Hematopoietic multipotent progenitor cell (in vitro differentiated cells): ENCODE data around the gene RGP1. TPM values are rescaled to one million over a fixed set of nuclear protein-coding genes. Genes with fewer than 3 reads are reported as not detected.

Experiments
- DNase-seq, 3 donors: peaks; one replicate each; pipeline ENCODE4 v3.0.0-alpha.2; 2011 to 2015; ENCODE audit warnings: low read depth in 2 of 3, low spot score in 2 of 3
- small RNA-seq: library from RNA; depleted of rRNA; stranded (forward); fragments of <200 nt; gene quantifications from one replicate; pipeline ENCODE3, GENCODE V24; 2012
- total RNA-seq: library from RNA; depleted of rRNA; stranded (reverse); fragments of >200 nt; gene quantifications from one replicate; pipeline ENCODE4 v1.2.3, GENCODE V29; 2012

The RGP1 gene
- total RNA-seq, 1 donor, result 16.7 TPM

- DNase-seq, result peak in 1 of 3 donors; percentile 18
Observed at GRCh38 chr9:35798658-35799374, 49.7 kb downstream of the RGP1 start.

DNA sequence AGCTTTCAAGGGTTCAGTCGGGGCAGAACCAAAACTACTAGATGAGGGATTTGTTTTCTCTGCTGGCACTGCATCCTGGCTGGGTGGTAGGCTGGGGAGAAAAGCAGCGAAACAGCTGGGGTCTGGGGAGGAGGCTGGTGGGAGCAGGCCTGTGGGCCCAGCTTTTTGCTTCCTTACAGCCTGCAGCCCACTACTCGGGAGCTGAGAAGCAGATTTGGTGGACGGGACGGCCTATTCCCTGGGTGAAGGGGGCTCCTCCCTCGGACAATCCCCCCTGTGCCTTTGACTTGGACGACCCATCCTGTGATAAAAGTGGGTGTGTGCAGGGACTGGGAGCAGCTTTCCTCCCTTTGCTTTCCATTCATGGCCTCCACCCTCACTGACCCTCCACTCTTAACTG is 51.4 kb downstream of the RGP1 start:
- DNase-seq, result no peak

- no peak for DNase-seq
Observed at GRCh38 chr9:35801328-35802128, 52.4 kb downstream of the RGP1 start.

DNA sequence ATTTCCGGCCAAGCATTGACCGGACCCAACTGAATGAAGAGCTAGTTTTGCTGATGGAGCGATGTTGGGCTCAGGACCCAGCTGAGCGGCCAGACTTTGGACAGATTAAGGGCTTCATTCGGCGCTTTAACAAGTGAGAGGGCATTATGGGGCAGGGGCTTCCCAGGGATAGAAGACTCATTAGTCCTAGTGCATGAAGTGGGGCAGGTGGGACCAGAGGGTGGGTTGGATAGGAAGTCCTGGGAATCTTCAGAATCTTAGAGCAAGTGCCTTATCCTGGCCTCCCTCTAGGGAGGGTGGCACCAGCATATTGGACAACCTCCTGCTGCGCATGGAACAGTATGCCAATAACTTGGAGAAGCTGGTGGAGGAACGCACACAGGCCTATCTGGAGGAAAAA is 57.0 kb downstream of the RGP1 start:
- no peak for DNase-seq

Small RNA genes lying within 50 kb of the gene (small RNA-seq; reads per million reads assigned to genes)
- gene MIR6853, result not detected

Other genes with a start within 250 kb of the RGP1 start
- gene TESK1, start 144.0 kb upstream of the RGP1 start, total RNA-seq, result 13.2 TPM
- gene CD72, start 130.9 kb upstream of the RGP1 start, total RNA-seq, result 6.7 TPM
- gene SIT1, start 98.4 kb upstream of the RGP1 start, total RNA-seq, result 0.54 TPM
- 38,740 TPM for gene RMRP, start 91.3 kb upstream of the RGP1 start, total RNA-seq
- 5.7 TPM for gene CCDC107, start 91.0 kb upstream of the RGP1 start, total RNA-seq
- gene ARHGEF39, start 84.1 kb upstream of the RGP1 start, total RNA-seq, result 1.3 TPM
- 0.81 TPM for gene CA9, start 75.4 kb upstream of the RGP1 start, total RNA-seq
- 5.7 TPM for gene TPM2, start 59.4 kb upstream of the RGP1 start, total RNA-seq
- 414 TPM for gene TLN1, start 17.1 kb upstream of the RGP1 start, total RNA-seq
- 25.0 TPM for gene CREB3, start 16.6 kb upstream of the RGP1 start, total RNA-seq
- gene GBA2, start 59 bp upstream of the RGP1 start, total RNA-seq, result 41.5 TPM
- gene MSMP, start 5.0 kb downstream of the RGP1 start, total RNA-seq, result 2.4 TPM
- gene NPR2, start 42.3 kb downstream of the RGP1 start, total RNA-seq, result 1.6 TPM
- 3.2 TPM for gene SPAG8, start 63.0 kb downstream of the RGP1 start, total RNA-seq
- 22.6 TPM for gene HINT2, start 65.8 kb downstream of the RGP1 start, total RNA-seq
- not detected for gene FAM221B, start 79.4 kb downstream of the RGP1 start, total RNA-seq
- gene TMEM8B, start 79.9 kb downstream of the RGP1 start, total RNA-seq, result 1.1 TPM
- gene OR13J1, start 121.1 kb downstream of the RGP1 start, total RNA-seq, result not detected
- not detected for gene HRCT1, start 156.9 kb downstream of the RGP1 start, total RNA-seq
- under 0.01 TPM for gene SPAAR, start 160.2 kb downstream of the RGP1 start, total RNA-seq
- gene OR2S2, start 208.9 kb downstream of the RGP1 start, total RNA-seq, result not detected